HCEC 1CT (cell line): ENCODE measurements around the gene SCFD2.
"Not testable (repeated sequence)": the region's sequence is repeated elsewhere in the genome, so short reads cannot be mapped to it uniquely, and the experiment has no call there.

Experiments used
- DNase-seq: peaks from one replicate; pipeline ENCODE4 v3.0.0-alpha.2; 2017

The SCFD2 gene

DNA sequence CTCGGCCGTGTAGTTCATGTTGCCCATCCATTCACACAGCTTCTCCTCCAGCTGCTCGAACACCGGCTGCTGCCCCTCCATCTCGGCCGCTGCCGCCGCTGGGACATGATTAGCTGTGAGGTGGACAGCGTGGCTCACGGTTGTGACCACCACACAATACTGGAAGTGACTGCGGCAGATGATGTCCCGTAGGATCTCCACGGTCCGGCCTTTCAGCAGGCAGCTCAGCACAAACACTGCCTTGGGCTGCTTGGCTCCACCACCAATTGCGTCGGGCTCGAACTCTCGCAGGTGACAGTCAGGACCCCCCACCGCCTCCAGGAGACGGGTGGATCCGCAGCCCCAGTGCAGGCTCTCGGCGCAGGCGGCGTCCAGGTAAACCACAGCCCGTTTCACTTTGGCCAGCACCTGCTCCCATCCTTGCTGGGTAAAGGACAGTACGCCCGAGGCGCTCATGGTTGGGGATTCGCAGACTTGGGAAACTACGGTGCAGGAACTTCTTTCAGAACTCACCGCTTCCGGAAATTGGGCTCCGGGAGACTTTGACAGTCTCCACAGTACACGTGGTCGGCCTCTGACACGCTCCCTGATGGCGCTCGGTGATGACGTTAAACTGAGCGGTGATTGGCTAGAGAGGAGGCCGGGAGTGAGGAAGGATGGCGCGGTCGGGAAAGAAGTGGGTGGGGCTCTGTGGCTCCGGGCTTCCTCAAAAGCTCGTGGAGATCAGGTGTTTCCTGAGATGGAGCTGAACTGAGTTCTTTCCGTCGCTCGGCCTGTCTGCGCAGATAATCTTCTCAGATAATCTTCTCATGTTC, at the start of gene SCFD2:
Gene SCFD2 (minus strand): TSS at position 576 of the 815 bp plus-strand sequence.
- DNase-seq = peak; percentile 89

DNA sequence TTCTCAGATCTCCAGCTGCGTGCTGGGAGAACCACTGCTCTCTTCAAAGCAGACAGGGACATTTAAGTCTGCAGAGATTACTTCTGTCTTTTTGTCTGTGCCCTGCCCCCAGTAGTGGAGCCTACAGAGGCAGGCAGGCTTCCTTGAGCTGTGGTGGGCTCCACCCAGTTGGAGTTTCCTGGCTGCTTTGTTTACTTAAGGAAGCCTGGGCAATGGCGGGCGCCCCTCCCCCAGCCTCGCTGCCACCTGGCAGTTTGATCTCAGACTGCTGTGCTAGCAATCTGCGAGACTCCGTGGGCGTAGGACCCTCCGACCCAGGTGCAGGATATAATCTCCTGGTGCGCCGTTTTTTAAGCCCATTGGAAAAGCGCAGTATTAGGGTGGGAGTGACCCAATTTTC, 43.6 kb upstream of the SCFD2 start:
- not testable (repeated sequence) for DNase-seq

DNA sequence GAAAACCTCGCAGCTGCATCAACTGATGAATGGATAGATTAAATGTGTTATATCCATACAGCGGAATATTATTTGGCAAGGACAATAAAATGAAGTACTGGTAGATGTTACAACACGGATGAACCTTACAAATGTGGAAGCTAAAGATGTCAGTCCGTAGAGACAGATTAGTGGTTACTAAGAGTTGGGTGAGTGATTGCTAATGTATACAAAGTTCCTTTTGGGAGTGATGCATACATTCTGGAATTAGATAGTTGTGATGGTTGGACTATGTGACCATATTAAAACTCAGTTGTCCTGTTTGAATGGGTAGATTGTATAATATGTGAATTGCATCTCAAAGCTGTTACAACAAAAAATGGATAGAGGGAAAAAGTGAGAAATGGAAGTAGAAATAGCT, 14.4 kb upstream of the SCFD2 start:
- DNase-seq = peak; percentile 20

DNA sequence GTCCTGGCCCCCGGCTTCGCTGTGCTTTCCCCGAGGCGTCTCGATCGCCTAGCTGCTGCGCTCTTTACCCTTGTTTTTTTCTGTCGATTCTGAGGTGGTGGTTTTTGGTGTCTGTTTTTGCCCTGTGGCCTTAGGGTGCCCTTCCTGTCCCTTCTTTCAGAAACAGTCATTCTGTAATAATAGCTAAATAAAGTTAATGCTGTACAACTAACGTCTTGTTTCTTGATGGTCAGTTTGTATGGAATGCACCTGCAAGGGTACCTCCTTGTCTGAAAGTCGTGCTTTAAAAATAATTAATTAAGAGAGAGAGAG, 12.3 kb upstream of the SCFD2 start:
- DNase-seq = no peak

DNA sequence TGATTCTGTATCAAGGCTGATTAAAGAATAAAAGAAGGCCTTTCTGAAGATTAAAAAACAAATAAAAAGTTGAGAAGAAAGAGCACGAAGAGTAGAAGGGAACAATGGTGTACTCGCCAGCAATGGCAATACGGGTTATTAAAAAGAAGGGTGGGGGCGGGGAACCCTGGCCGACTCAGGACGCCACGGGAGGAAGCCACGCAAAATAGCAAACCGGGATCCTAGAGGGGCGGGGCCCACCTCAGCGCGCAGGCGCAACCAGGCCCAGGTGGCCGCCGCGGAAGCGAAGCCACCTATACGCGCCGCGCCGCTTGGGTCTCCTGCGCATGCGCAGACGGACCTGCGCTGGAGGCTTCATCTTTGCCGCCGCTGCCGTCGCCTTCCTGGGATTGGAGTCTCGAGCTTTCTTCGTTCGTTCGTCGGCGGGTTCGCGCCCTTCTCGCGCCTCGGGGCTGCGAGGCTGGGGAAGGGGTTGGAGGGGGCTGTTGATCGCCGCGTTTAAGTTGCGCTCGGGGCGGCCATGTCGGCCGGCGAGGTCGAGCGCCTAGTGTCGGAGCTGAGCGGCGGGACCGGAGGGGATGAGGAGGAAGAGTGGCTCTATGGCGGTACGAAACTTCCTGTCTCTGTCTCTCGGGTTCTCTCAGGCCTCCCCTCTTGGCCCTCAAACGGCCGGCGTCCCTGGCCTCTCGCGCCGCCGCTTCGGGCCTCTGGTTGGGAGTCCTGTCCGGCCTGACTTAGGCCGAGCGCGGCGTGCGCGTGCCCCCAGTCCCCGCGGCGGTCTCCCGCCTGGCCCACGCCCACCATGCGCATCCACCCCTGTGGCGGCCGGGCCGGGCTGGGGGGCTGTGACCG, 11.7 kb upstream of the SCFD2 start, which contains the start of gene FIP1L1:
Gene FIP1L1 (plus strand): TSS at position 323 of the 852 bp plus-strand sequence. CDS start 198 bp downstream, at position 521.
- peak; percentile 69 for DNase-seq

DNA sequence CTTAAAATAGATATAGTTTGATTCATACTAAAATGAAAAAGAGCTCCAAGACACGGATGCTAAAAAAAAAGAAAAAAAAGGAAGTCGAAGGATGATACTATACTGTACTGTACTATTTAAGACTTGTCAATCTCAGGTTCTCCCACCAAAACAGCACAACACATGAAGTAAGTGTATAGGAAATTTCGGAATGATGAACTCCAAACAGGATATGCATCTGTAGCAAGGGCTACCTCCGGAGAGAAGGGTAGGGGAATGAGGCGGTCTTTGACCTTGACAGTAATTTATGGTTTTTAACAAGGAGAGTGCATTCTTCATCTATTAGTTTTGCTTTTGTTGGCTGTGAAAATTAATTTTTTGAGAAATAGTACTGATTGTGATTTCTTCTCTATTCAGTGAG, 11.0 kb upstream of the SCFD2 start:
- DNase-seq = no peak

DNA sequence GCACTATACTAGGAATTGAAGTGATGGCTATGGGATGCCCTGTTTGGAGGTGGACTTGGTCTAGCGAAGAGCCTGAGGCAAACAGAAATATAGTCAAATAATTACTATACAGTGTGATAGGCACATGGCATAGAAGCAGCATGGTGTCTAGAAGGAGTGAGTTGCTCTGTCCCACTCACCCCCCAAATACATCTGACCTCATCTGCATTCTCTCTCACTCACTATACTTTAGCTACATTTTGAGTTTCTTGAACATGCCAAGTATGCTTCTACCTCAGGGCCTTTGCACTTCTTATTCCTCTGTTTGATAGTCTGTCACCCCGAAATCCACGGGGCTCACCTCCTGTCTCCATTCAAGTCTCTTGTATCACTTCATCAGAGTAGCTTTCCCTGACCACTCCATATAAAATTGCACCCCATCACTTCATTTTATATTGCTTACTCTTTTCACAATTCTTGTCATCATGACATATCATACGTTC, 9.0 kb upstream of the SCFD2 start:
- DNase-seq = no peak

DNA sequence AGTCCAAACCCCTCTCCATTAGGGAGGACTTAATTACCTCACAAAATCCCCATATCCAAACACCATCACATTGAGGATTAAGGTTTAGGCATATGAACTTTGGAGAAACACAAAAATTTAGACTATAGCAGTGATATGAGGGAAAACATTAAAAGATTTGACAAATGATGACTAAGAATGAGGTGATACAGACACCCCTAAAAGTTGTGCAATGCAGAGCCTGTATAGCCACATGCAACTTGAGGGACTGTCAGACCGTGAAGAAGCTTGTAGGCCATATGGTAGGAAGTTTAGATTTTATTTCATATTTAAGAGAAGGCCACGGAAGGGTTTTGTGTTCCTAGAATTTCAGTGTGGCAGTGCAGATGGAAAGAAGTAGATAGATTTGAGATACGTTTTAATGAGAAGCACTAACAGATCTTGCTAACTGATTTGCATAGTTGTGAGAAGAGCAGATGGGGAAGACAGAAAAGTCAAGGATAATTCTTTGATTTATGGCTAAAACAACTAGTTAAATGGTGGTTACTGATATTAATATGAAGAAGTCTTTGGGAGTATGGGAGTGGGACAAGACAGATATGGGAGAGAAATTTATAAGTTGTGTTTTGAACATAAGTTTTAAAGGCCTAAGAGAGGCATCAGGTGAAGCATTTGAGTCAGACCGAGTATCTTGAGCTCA, 6.1 kb upstream of the SCFD2 start:
- peak; percentile 4 for DNase-seq

DNA sequence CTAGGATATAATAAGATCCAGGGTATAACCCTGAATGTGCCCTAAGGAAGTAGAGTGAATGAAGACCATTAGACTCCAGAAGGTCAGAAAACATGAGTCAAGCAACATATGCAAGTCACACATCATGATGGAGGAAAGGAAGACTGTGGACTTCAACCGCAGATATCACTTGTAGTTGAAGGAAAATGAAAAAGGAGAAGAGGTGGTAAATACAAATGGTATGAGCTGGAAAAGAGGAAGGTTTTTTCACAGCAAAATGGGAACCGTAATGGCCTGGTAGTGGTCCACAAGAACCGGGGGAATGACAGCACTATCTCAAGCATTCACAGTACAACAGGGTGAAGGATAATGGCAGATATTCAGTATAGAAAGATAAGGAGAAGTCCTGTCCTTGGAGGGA, 5.2 kb upstream of the SCFD2 start:
- no peak for DNase-seq

DNA sequence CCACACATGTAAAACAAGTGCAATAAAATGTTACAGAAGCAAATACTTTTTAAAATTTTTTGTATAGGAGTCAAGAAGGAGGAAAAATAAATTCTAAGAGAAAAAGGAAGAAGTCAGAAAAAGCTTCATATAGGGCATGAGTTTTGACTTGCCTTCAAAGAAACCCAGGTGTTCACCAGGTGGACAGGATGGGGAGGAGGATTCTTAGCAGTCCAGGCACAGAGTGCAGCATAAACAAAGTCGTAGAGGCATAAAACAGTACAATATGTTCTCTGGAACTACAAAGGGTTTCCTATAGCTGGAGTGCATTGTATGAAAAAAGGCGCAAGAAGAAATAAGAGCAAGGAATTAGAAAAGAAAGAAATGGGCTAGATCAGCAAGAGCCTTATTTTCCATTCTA, 1.9 kb upstream of the SCFD2 start:
- DNase-seq = no peak

DNA sequence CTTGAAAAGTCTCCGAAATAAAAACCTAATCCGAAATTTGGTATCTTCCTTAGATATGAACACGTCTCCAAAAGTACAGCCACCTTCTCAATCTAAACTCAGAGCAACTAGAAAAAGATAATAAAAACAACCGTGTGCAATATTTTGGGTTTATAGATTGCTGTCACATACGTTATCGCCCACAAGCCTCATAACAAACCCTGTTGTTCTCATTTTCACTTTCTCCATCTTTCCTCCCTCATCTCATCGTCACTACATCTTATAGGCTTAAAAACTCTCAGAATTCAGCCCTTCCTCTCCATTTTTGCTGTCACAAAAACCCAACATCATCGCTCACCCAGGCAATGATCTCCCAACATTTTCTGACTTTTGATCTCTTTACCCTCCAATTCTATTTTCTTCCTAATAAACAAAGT, 448 bp upstream of the SCFD2 start:
- DNase-seq = no peak

DNA sequence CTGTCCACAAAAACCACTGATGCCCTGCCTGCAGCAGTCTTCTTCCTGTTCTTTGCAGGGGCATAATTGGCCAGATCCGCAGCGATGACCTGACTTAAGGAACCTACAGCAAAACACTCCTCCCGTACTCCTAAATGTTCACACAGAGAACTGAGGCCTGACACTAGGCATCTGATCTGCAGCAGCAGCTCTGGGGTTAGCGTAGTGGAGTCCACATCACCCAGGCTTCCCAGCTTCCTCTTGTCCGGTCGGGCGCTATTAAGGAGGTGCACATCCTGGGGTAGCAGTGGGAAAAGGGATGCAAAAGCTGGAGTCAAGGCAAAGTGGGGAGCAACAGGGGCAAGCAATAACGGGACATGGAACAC, 758 bp downstream of the SCFD2 start:
- peak; percentile 25 for DNase-seq

DNA sequence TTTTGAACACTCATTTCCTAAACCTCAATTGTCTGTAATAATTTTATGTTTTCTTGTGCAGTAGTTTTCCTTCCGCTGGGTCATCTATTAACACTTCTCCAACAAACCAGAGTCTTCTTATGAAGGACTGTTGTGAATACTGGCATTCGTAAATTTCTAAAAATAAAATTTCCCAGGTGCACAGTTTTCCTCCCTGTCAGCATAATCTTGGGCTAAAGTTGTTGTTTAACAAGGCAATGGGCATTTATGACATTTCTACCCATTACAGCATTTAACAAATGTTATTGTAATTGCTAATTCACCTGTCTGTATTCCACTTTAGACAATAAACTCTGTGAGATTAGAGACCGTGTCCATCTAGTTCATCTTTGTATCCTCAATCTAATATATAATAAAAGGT, 1.2 kb downstream of the SCFD2 start:
- DNase-seq = no peak

DNA sequence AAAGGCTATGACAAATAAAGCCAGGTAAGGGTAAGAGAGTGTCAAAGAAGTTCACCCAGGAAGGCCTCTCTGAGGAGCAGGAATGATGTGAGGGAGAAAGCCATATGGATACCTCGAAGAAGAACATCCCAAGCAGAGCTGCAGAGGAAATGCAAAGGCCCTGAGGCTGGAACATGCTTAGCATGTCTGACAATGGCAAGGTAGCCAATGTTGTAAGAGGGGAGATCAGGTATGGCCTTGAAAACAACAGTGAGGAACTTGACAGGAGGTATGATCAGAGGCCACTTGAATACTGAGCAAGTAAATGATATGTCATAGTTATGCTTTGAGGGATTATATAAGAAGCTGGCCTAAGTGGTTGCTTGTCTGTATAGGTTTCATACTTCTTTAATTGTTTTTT, 3.8 kb downstream of the SCFD2 start:
- no peak for DNase-seq

DNA sequence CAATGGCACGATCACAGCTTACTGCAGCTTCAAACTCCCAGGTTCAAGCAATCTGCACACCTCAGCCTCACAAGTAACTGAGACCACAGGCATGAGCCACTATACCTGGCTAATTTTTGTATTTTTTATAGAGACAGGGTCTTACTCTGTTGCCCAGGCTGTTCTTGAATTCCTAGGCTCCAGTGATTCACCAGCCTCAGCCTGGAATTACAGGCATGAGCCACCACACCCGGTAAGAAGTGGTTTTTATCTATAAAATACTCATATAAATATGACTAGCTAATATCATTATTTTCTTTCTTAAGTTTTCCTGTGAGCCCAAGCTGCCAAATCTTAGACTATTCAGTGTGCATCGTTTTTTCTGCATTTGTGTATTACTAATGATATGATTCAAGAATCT, 4.4 kb downstream of the SCFD2 start:
- DNase-seq = no peak

DNA sequence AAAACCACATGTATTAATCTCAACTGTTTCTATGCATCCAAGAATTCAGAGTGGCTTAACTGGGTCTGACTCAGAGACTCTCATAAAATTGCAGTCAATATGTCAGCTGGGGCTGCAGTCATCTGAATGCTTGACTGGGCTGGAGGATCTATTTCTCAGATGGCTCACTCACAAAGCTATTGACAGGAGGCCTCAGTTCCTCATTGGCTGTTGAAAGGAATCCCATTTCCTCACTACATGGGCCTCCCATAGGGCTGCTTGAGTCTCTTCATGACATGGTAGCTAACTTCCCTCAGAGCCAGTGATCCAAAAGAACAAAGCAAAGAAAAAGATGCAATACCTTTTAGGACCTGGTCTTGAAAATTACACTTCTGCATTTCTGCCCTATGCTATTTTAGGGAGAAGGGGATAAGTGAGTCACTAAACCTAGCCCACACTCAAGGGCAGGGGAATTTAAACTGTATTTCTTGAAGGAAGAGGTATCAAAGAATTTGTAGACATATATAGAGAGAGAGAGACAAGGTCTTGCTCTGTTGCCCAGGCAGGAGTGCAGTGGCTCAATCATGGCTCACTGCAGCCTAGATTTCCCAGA, 9.8 kb downstream of the SCFD2 start:
- peak; percentile 2 for DNase-seq

DNA sequence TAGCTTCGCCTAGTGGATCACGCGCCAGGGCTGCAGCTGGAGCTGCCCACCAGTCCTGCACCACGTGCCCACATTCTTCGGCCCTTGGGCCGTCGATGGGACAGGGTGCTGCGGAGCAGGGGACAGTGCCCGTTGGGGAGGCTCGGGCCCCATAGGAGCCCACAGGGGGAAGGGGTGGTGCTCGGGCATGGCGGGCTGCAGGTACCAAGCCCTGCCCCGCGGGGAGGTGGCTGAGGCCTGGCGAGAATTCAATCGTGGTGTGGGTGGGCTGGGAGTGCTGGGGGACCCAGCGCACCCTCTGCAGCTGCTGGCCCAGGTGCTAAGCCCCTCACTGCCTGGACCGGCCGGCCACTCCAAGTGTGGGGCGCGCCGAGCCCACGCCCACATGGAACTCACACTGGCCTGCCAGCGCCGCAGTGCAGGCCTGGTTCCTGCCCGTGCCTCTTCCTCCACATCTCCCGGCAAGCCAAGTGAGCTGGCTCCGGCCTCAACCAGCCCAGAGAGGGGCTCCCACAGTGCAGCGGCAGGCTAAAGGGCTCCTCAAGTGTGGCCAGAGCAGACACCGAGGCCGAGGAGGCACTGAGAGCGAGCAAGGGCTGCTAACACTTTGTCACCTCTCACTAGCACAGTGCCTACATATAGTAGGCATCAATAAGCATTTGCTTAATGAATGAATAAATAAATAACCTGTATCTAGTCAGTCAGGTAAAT, 11.7 kb downstream of the SCFD2 start:
- no peak for DNase-seq

DNA sequence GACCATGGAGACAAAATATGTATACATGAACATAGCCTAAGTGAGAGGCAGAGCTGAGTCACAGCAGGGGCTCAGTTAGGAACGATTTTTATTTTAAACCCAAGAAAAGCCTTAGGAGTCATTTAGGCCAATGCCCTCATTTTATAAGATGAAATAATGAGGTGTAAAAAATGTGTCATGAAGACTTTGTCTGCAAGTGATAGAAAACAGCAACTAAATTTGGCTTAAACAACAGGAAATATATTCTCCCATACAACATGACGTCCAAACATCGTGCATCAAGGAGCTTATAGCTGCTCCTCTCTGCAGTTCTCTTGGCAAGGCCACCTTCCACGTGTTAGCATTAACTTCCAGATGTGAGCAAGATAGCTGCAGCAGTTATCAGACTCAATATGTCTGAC, 16.8 kb downstream of the SCFD2 start:
- no peak for DNase-seq

DNA sequence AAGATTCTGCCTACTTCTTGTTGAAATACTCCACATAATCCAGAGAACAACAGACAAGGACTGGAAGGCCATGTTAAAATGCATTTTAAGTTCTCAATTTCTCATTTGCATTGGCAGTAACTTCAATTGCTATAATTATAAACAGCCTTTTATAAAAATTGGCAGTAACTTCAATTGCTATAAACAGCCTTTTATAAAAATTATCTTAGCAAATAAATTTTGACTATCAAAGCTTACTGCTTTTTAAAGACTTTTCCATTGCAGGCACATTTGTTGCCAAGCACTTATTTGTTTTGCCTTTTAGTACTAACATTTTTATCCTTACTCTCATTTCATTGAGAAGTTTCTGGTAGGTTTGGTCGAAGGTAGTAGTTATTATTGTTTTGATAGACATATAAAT, 17.8 kb downstream of the SCFD2 start:
- no peak for DNase-seq

DNA sequence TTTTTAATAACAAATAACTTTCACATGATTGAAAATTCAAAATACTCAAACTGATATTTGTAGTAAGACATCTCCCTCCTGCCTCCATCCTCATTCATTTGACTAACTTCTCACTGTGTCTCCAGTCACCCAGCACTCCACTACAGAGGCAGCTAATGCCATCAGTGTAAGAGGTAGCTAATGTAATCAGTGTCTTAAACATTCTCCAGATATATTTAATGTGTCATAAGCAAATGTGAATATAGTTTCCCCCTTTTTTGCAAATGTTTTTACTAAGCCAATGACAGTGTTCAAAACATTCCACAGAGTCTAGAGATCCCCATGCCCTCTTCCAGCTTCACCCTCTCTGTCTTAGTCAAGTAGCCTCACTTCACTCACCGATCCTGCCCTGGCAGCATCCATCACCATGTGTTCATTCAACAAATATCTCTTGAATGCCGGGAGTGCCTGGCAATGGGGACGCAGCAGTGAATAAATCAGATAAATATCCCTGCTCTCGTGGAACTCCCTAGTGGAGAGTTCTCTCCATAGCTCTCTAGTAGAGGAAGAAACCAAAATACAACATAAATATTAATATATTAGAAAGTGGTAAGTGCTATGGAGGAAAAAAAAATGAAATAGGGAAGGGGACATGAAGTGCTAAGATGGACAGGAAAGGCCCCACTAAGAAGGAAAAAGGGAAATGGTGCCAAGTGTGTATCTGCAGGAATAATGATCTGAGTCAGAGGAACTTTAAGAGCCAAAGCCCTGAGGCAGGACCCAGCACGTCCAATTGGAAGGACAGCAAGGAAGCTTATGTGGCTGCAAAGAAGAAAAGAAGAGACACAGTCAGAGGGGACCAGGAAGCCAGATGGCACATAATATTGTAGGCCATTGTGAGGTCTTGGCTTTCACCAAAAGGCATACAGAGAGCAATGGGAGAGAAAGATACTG, 18.7 kb downstream of the SCFD2 start:
- DNase-seq = peak; percentile 16

DNA sequence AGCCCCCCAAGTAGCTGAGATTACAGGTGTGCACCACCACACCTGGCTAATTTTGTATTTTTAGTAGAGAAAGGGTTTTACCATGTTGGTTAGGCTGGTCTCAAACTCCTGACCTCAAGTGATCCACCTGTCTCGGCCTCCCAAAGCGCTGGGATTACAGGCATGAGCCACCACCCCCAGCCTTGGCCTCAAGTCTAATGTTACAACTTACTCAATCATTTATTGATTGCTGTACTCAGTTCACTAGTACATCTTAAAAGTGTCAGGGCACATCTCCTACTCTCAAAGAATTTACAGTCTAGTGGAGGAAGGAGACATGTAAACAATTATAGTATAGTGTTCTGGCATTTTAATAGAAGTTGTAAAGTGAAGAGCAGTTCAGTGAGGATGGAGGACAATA, 19.5 kb downstream of the SCFD2 start:
- not testable (repeated sequence) for DNase-seq
